ENCODE results near the gene RNF13. TPM values are rescaled to one million over a fixed set of nuclear protein-coding genes. Genes with fewer than 3 reads are reported as not detected.

RNF13 gene
- total and polyA plus RNA-seq, 2 donors (not counting 1 experiment from before 2014, with no cell fraction given): 57.4 to 81.7 TPM

DNA sequence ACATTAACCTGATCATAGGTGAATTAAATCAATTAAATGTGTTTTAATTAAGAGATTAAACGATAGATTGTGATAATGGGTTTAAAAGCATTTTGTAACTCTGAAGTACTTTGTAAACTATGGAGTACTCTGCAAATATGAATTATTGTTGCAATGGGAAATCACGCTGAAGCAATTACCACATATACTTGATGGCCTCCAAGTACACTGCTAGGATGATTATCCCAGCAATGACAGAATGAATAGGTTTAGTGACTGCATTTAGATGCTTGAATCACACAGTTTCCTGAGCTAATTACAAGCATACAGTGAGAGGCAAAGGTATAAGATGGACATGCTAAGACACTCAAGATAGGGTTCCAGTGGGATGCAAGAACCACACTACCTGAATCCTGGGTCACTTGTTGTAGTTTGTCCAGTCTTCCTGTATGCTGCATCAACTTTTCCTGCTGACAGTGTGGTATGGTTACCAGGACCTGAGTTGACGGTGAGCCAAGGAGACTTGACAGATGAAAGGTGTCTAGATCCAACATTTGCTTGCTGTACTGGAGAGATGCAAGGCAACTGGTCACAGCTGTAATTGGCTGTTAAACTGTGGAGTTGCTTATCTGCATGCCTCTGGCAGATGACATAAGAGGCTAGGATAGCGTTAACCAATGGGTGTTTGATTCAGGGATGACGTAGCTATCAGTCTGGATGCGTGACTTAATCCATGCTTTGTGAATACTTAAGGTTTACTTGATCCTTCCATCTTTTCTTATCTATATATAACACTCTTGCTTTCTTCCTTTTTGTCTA lies 38.0 kb downstream of the RNF13 start:
- TF ChIP-seq EZH2 (IDR thresholded peaks at IDR 0.05; ENCODE audit: low read length, missing control alignments) (no peak), CTCF (conservative IDR thresholded peaks at IDR 0.05 in 1 of 2, IDR thresholded peaks at IDR 0.05 in 1 of 2; ENCODE audit: low read depth in 1 of 2, low read length in 2 of 2) (no peak)
- no peaks in the 10 kb centered on the region for H3K79me2 ChIP-seq (ENCODE audit: control insufficient read depth, insufficient read depth, low read length)

GRCh38 chr3:149858911-149859310 lies 45.9 kb downstream of the RNF13 start:
- no peaks in the 10 kb centered on the region for H3K4me1 ChIP-seq (ENCODE audit: control insufficient read depth, extremely low read depth, insufficient read depth, low read length)
- no peak overlapping the region for H3K4me2 ChIP-seq (ENCODE audit: extremely low read depth, insufficient read depth, low read length)
- H3K4me3 ChIP-seq (replicated peaks in 1 of 4; ENCODE audit: control extremely low read depth in 1 of 4, insufficient read depth in 1 of 4, low read depth in 3 of 4, low read length in 4 of 4): no peak overlapping the region
- peak in 1 of 2 donors; percentile 11 for DNase-seq (ENCODE audit: low read depth in 2 of 2)
- H3K9ac ChIP-seq (ENCODE audit: insufficient read depth, low read length): no peak overlapping the region
- TF ChIP-seq EZH2 (IDR thresholded peaks at IDR 0.05; ENCODE audit: low read length, missing control alignments) (no peak), CTCF (conservative IDR thresholded peaks at IDR 0.05 in 1 of 2, IDR thresholded peaks at IDR 0.05 in 1 of 2; ENCODE audit: low read depth in 1 of 2, low read length in 2 of 2) (no peak)
- H3K9me3 ChIP-seq (ENCODE audit: control insufficient read depth, insufficient read depth, low read depth, low read length): no peaks in the 10 kb centered on the region
- H3K36me3 ChIP-seq (ENCODE audit: control insufficient read depth, insufficient read depth, low read length): no peaks in the 10 kb centered on the region
- no peaks in the 10 kb centered on the region for H3K27me3 ChIP-seq (ENCODE audit: control insufficient read depth, insufficient read depth, low read length)
- no peak overlapping the region for H2AFZ ChIP-seq (ENCODE audit: low read length)
- H3K79me2 ChIP-seq (ENCODE audit: control insufficient read depth, insufficient read depth, low read length): no peaks in the 10 kb centered on the region
- H3K27ac ChIP-seq (ENCODE audit: insufficient read depth, low read length): no peak overlapping the region
- H4K20me1 ChIP-seq (ENCODE audit: control insufficient read depth, extremely low read depth, insufficient read depth, low read length): no peaks in the 10 kb centered on the region

More for the DNA sequence above, 38.0 kb downstream of the RNF13 start:
- Histone ChIP-seq H3K27ac (ENCODE audit: insufficient read depth, low read length) (no peak overlapping the region), H3K4me2 (ENCODE audit: extremely low read depth, insufficient read depth, low read length) (no peak overlapping the region), H3K9ac (ENCODE audit: insufficient read depth, low read length) (no peak overlapping the region), H3K4me3 (replicated peaks in 1 of 4; ENCODE audit: control extremely low read depth in 1 of 4, insufficient read depth in 1 of 4, low read depth in 3 of 4, low read length in 4 of 4) (no peak overlapping the region), H4K20me1 (ENCODE audit: control insufficient read depth, extremely low read depth, insufficient read depth, low read length) (no peaks in the 10 kb centered on the region), H3K4me1 (ENCODE audit: control insufficient read depth, extremely low read depth, insufficient read depth, low read length) (no peaks in the 10 kb centered on the region), H3K36me3 (ENCODE audit: control insufficient read depth, insufficient read depth, low read length) (no peaks in the 10 kb centered on the region), H3K27me3 (ENCODE audit: control insufficient read depth, insufficient read depth, low read length) (no peaks in the 10 kb centered on the region), H3K9me3 (ENCODE audit: control insufficient read depth, insufficient read depth, low read depth, low read length) (no peaks in the 10 kb centered on the region), H2AFZ (ENCODE audit: low read length) (no peak overlapping the region)
- no peak for DNase-seq (ENCODE audit: low read depth in 2 of 2)

GRCh38 chr3:149860881-149861280 lies 47.9 kb downstream of the RNF13 start:
- Histone ChIP-seq H3K9ac (ENCODE audit: insufficient read depth, low read length) (no peak overlapping the region), H4K20me1 (ENCODE audit: control insufficient read depth, extremely low read depth, insufficient read depth, low read length) (no peaks in the 10 kb centered on the region), H3K4me1 (ENCODE audit: control insufficient read depth, extremely low read depth, insufficient read depth, low read length) (no peaks in the 10 kb centered on the region), H3K4me2 (ENCODE audit: extremely low read depth, insufficient read depth, low read length) (no peak overlapping the region), H3K79me2 (ENCODE audit: control insufficient read depth, insufficient read depth, low read length) (no peaks in the 10 kb centered on the region), H2AFZ (ENCODE audit: low read length) (no peak overlapping the region), H3K36me3 (ENCODE audit: control insufficient read depth, insufficient read depth, low read length) (no peaks in the 10 kb centered on the region), H3K4me3 (replicated peaks in 1 of 4; ENCODE audit: control extremely low read depth in 1 of 4, insufficient read depth in 1 of 4, low read depth in 3 of 4, low read length in 4 of 4) (no peak overlapping the region), H3K27ac (ENCODE audit: insufficient read depth, low read length) (no peak overlapping the region), H3K9me3 (ENCODE audit: control insufficient read depth, insufficient read depth, low read depth, low read length) (no peaks in the 10 kb centered on the region), H3K27me3 (ENCODE audit: control insufficient read depth, insufficient read depth, low read length) (no peaks in the 10 kb centered on the region)
- TF ChIP-seq EZH2 (IDR thresholded peaks at IDR 0.05; ENCODE audit: low read length, missing control alignments) (no peak), CTCF (conservative IDR thresholded peaks at IDR 0.05 in 1 of 2, IDR thresholded peaks at IDR 0.05 in 1 of 2; ENCODE audit: low read depth in 1 of 2, low read length in 2 of 2) (no peak)
- no peak for DNase-seq (ENCODE audit: low read depth in 2 of 2)

Measured in fibroblast of lung (primary cell).